Neuronal stem cell (in vitro differentiated cells): Measurements from ENCODE around the gene SCAF4.

Source experiments
- DNase-seq: peaks from one replicate; pipeline ENCODE4 v3.0.0-alpha.2; 2013; ENCODE audit warnings: low spot score
- H2AFZ ChIP-seq: one replicate; pipeline ENCODE4 v1.6.1; 2013; ENCODE audit warnings: mild to moderate bottlenecking, low read length, inconsistent platforms
- H2AK5ac ChIP-seq: 2 replicates; pipeline ENCODE4 v1.6.1; 2013; ENCODE audit warnings: low read depth, mild to moderate bottlenecking, inconsistent platforms, low read length, moderate library complexity, mixed read lengths
- H2BK120ac ChIP-seq: 2 replicates; pipeline ENCODE4 v1.6.1; 2013; ENCODE audit warnings: low read depth, mild to moderate bottlenecking, inconsistent platforms, low read length, moderate library complexity, mixed read lengths
- H2BK12ac ChIP-seq: one replicate; pipeline ENCODE4 v1.6.1; 2013; ENCODE audit warnings: low read length, inconsistent platforms
- H2BK15ac ChIP-seq: 2 replicates; pipeline ENCODE4 v1.6.1; 2013; ENCODE audit warnings: mild to moderate bottlenecking, low read length, inconsistent platforms, mixed read lengths
- H2BK5ac ChIP-seq: one replicate; pipeline ENCODE4 v1.6.1; 2013; ENCODE audit warnings: inconsistent platforms, mild to moderate bottlenecking, low read length, moderate library complexity
- H3K14ac ChIP-seq: one replicate; pipeline ENCODE4 v1.6.1; 2013; ENCODE audit warnings: low read length, inconsistent platforms
- H3K18ac ChIP-seq: 2 replicates; pipeline ENCODE4 v1.6.1; 2013; ENCODE audit warnings: low read length, inconsistent platforms
- H3K23ac ChIP-seq: 2 replicates; pipeline ENCODE4 v1.6.1; 2013; ENCODE audit warnings: low read depth, mild to moderate bottlenecking, mixed read lengths, low read length, inconsistent platforms; ENCODE audit not compliant: poor library complexity
- H3K27ac ChIP-seq: replicated peaks from 3 replicates; pipeline ENCODE4 v1.5.1; 2013; ENCODE audit warnings: low read length, inconsistent platforms
- H3K27me3 ChIP-seq, 3 experiments: 2 replicates each; pipeline ENCODE4 v1.6.1; 2013; ENCODE audit warnings: low read length in 3 of 3, mild to moderate bottlenecking in 2 of 3, inconsistent platforms in 1 of 3, low read depth in 1 of 3, mixed read lengths in 1 of 3, moderate library complexity in 1 of 3; ENCODE audit not compliant: control insufficient read depth in 3 of 3, insufficient read depth in 3 of 3
- H3K36me3 ChIP-seq, 2 donors: replicated peaks in 1 of 2; 2 replicates each; pipeline ENCODE4 v1.6.1; 2013; ENCODE audit warnings: low read length in 2 of 2; ENCODE audit not compliant: control insufficient read depth in 2 of 2, insufficient read depth in 2 of 2
- H3K4ac ChIP-seq: 2 replicates; pipeline ENCODE4 v1.6.1; 2013; ENCODE audit warnings: inconsistent platforms, mild to moderate bottlenecking, low read length, moderate library complexity
- H3K4me1 ChIP-seq, 2 donors: 1 replicate in 1 of 2; 2 replicates in 1 of 2; pipeline ENCODE4 v1.6.1; 2013; ENCODE audit warnings: low read length in 2 of 2, low read depth in 1 of 2; ENCODE audit not compliant: control insufficient read depth in 2 of 2, insufficient read depth in 1 of 2
- H3K4me2 ChIP-seq: one replicate; pipeline ENCODE4 v1.6.1; 2013; ENCODE audit warnings: mild to moderate bottlenecking, low read length, inconsistent platforms; ENCODE audit not compliant: insufficient read depth, poor library complexity, severe bottlenecking
- H3K4me3 ChIP-seq, 2 donors: 2 replicates each; pipeline ENCODE4 v1.5.1; 2013; ENCODE audit warnings: low read length in 2 of 2, mild to moderate bottlenecking in 2 of 2, inconsistent platforms in 1 of 2, moderate library complexity in 1 of 2
- H3K79me1 ChIP-seq: one replicate; pipeline ENCODE4 v1.6.1; 2013; ENCODE audit warnings: low read depth, mild to moderate bottlenecking, inconsistent platforms, low read length, moderate library complexity
- H3K9ac ChIP-seq: one replicate; pipeline ENCODE4 v1.6.1; 2013; ENCODE audit warnings: mild to moderate bottlenecking, low read depth, low read length, inconsistent platforms; ENCODE audit not compliant: poor library complexity
- H3K9me3 ChIP-seq, 2 donors: replicated peaks in 1 of 2; 2 replicates each; pipeline versions ENCODE3 to v1.6.1; 2013; ENCODE audit warnings: low read length in 2 of 2, mild to moderate bottlenecking in 2 of 2, inconsistent platforms in 1 of 2, low read depth in 1 of 2, mixed read lengths in 1 of 2, moderate library complexity in 1 of 2; ENCODE audit not compliant: control insufficient read depth in 2 of 2, insufficient read depth in 1 of 2
- H4K8ac ChIP-seq: one replicate; pipeline ENCODE4 v1.6.1; 2013; ENCODE audit warnings: low read depth, mild to moderate bottlenecking, inconsistent platforms, low read length, moderate library complexity
- H4K91ac ChIP-seq: one replicate; pipeline ENCODE4 v1.6.1; 2013; ENCODE audit warnings: low read length, low read depth, mild to moderate bottlenecking, inconsistent platforms; ENCODE audit not compliant: poor library complexity
- WGBS, 2 donors: extraction: QIAGEN DNeasy Blood & Tissue Kit; methylation state at CpG; one replicate each; pipeline ENCODE4 v1.1.7; 2013; ENCODE audit warnings: missing lambda C conversion rate in 2 of 2, mixed read lengths in 1 of 2; ENCODE audit not compliant: insufficient read length in 2 of 2, insufficient replicate concordance in 1 of 2; ENCODE audit errors: extremely low coverage in 2 of 2; 5-methylcytosine and 5-hydroxymethylcytosine counted together

Gene SCAF4

GRCh38 chr21:31713973-31714740 is 17.8 kb downstream of the SCAF4 start:
- H3K4ac ChIP-seq: no peak overlapping the region
- no peak overlapping the region for H3K27ac ChIP-seq
- H3K36me3 ChIP-seq: peaks cover 0 to 13% of the 10 kb centered on the region in 2 donors
- no peaks in the 10 kb centered on the region for H3K9me3 ChIP-seq
- no peak overlapping the region for H2AFZ ChIP-seq
- no peak overlapping the region for H2AK5ac ChIP-seq
- no peak overlapping the region for H4K8ac ChIP-seq
- no CpG with 5 or more reads among the region's 5 CpGs for WGBS, 2 donors
- no peak overlapping the region for H2BK15ac ChIP-seq
- H3K79me1 ChIP-seq: peaks cover 3% of the 10 kb centered on the region
- no peak overlapping the region for H3K23ac ChIP-seq
- no peak overlapping the region for H3K4me2 ChIP-seq
- no peak overlapping the region for H2BK5ac ChIP-seq
- H2BK12ac ChIP-seq: no peak overlapping the region
- H3K14ac ChIP-seq: no peak overlapping the region
- no peak overlapping the region for H3K4me3 ChIP-seq
- no peak overlapping the region for H2BK120ac ChIP-seq
- no peak for DNase-seq
- H3K18ac ChIP-seq: no peak overlapping the region
- no peaks in the 10 kb centered on the region for H3K27me3 ChIP-seq
- H3K4me1 ChIP-seq: peaks cover 0 to 6% of the 10 kb centered on the region in 2 donors
- H4K91ac ChIP-seq: no peak overlapping the region
- no peak overlapping the region for H3K9ac ChIP-seq

GRCh38 chr21:31713115-31713514 is 18.8 kb downstream of the SCAF4 start:
- no peak overlapping the region for H3K14ac ChIP-seq
- H3K23ac ChIP-seq: no peak overlapping the region
- H3K79me1 ChIP-seq: no peaks in the 10 kb centered on the region
- no peak overlapping the region for H2BK15ac ChIP-seq
- H2BK120ac ChIP-seq: no peak overlapping the region
- DNase-seq: no peak
- no peak overlapping the region for H2AK5ac ChIP-seq
- no peaks in the 10 kb centered on the region for H3K9me3 ChIP-seq
- no peak overlapping the region for H3K4ac ChIP-seq
- peaks cover 0 to 6% of the 10 kb centered on the region in 2 donors for H3K4me1 ChIP-seq
- H2BK12ac ChIP-seq: no peak overlapping the region
- H4K8ac ChIP-seq: no peak overlapping the region
- H3K18ac ChIP-seq: no peak overlapping the region
- H3K9ac ChIP-seq: no peak overlapping the region
- H3K36me3 ChIP-seq: peaks cover 0 to 4% of the 10 kb centered on the region in 2 donors
- H3K4me3 ChIP-seq: no peak overlapping the region
- H2AFZ ChIP-seq: no peak overlapping the region
- H3K27ac ChIP-seq: no peak overlapping the region
- H4K91ac ChIP-seq: no peak overlapping the region
- H3K4me2 ChIP-seq: no peak overlapping the region
- WGBS, 2 donors: no CpG with 5 or more reads among the region's 3 CpGs
- H2BK5ac ChIP-seq: no peak overlapping the region
- H3K27me3 ChIP-seq: no peaks in the 10 kb centered on the region

- no peaks in the 10 kb centered on the region for H3K79me1 ChIP-seq
- peaks cover 0 to 6% of the 10 kb centered on the region in 2 donors for H3K4me1 ChIP-seq
- no CpG with 5 or more reads among the region's 1 CpG for WGBS, 2 donors
- no peak overlapping the region for H3K18ac ChIP-seq
- no peaks in the 10 kb centered on the region for H3K9me3 ChIP-seq
- H2BK15ac ChIP-seq: no peak overlapping the region
- no peaks in the 10 kb centered on the region for H3K27me3 ChIP-seq
- DNase-seq: no peak
- H2BK5ac ChIP-seq: no peak overlapping the region
- H3K27ac ChIP-seq: no peak overlapping the region
- H3K23ac ChIP-seq: no peak overlapping the region
- H3K36me3 ChIP-seq: peaks cover 0 to 3% of the 10 kb centered on the region in 2 donors
- no peak overlapping the region for H3K4me2 ChIP-seq
- H2BK120ac ChIP-seq: no peak overlapping the region
- H2AK5ac ChIP-seq: no peak overlapping the region
- no peak overlapping the region for H3K14ac ChIP-seq
- no peak overlapping the region for H4K8ac ChIP-seq
- H3K9ac ChIP-seq: no peak overlapping the region
- no peak overlapping the region for H2BK12ac ChIP-seq
- no peak overlapping the region for H3K4me3 ChIP-seq
- H3K4ac ChIP-seq: no peak overlapping the region
- no peak overlapping the region for H4K91ac ChIP-seq
- H2AFZ ChIP-seq: no peak overlapping the region
Observed at GRCh38 chr21:31711745-31712285, 20.1 kb downstream of the SCAF4 start.

- peaks cover 0 to 6% of the 10 kb centered on the region in 2 donors for H3K36me3 ChIP-seq
- no peak overlapping the region for H3K23ac ChIP-seq
- no peak overlapping the region for H3K4ac ChIP-seq
- no peak overlapping the region for H2AFZ ChIP-seq
- H3K9ac ChIP-seq: no peak overlapping the region
- no peaks in the 10 kb centered on the region for H3K27me3 ChIP-seq
- no peak overlapping the region for H2BK12ac ChIP-seq
- no peak overlapping the region for H3K14ac ChIP-seq
- H3K4me1 ChIP-seq: peaks cover 0 to 10% of the 10 kb centered on the region in 2 donors
- H3K79me1 ChIP-seq: no peaks in the 10 kb centered on the region
- no peak overlapping the region for H2BK5ac ChIP-seq
- no peak for DNase-seq
- no peaks in the 10 kb centered on the region for H3K9me3 ChIP-seq
- H3K27ac ChIP-seq: no peak overlapping the region
- no peak overlapping the region for H2BK120ac ChIP-seq
- H2AK5ac ChIP-seq: no peak overlapping the region
- no peak overlapping the region for H3K4me2 ChIP-seq
- H2BK15ac ChIP-seq: no peak overlapping the region
- no peak overlapping the region for H3K18ac ChIP-seq
- no peak overlapping the region for H4K91ac ChIP-seq
- H4K8ac ChIP-seq: no peak overlapping the region
- H3K4me3 ChIP-seq: no peak overlapping the region
- WGBS, 2 donors: no CpG with 5 or more reads among the region's 1 CpG
Observed at GRCh38 chr21:31711326-31711725, 20.6 kb downstream of the SCAF4 start.
